Activated gamma-delta T cell treated with anti-CD3 and anti-CD28 coated beads, Interleukin-2, amount 50 U/mL, for 16 hours (primary cell): ENCODE results near the gene SECTM1.

Experiments
- DNase-seq: peaks from one replicate; pipeline ENCODE4 v3.0.0-alpha.2; 2020; ENCODE audit warnings: low read depth

The SECTM1 gene

DNA sequence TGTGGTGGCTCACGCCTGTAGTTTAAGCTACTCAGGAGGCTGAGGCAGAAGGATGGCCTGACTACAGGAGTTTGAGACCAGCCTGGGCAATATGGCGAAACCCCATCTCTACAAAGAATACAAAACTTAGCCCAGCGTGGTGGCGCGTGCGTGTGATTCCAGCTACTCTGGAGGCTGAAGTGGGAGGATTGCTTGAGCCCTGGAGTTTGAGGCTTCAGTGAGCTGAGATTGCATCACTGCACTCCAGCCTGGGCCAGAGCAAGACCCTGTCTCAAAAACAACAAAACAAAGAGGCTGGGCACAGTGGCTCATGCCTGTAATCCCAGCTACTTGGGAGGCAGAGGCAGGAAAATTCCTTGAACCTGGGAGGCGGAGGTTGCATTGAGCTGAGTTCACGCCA lies 53.0 kb downstream of the SECTM1 start:
- no peak for DNase-seq

DNA sequence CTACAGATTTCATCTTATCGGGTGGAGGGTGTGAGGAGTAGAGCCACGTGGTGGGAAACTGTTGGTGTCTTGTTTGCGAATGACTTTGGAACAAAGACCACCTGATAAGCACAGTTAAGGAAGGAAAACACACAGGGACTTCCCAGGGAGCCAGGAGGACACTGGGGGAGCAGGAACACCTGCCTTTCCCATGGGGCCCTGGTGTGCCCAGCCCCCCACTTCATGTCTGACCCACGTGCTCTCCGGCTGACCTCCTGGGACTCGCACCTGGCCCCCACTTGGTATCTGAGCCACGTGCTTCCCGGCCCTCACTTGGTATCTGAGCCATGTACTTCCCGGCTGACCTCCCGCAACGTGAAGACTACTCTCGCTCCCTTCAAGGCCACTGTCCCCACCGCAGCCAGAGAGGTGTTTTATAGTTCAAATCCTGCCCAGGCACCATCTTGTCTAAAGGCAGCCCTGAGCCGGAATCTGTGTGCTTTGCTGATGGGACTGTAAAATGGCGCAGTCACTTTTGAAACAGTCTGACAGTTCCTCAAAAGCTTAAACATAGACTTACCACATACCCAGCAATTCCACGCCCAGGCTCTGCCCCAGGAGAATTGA lies 54.7 kb downstream of the SECTM1 start:
- DNase-seq, result no peak

DNA sequence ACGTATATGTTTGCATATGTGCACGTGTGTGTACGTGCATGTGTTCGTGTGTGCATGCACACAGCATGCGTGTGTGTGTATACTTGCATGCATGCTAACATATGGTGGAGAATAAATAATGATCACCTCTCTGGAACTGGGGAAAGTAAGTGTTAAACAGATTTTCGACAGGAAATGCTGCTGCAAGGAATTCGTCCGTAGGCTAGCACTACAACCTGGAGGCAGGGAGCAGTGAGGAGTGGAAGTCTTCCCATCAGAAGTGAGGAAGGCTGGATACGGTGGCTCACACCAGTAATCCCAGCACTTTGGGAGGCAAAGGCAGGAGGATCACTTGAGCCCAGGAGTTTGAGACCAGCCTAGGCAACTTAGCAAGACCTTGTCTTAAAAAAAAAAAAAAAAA lies 55.3 kb downstream of the SECTM1 start:
- DNase-seq, result no peak

DNA sequence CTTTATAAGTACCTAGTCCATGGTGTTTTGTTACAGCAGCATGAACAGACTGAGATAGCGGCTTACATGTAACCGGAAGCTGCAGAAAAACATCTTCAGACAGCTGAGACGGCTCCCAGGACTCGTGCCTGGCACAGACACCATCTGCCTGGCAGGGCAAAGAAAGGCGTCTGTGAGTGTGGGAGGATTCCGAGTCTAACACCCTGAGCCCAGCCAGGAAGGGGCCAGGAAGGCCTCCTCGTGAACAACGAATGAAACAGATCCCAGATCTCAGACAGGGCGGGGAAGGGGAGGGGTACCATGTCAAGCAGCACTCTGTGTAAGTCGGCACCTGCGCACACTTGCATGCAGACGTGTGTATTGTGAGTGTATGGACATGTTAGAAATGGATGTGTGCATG lies 55.7 kb downstream of the SECTM1 start:
- DNase-seq, result no peak

DNA sequence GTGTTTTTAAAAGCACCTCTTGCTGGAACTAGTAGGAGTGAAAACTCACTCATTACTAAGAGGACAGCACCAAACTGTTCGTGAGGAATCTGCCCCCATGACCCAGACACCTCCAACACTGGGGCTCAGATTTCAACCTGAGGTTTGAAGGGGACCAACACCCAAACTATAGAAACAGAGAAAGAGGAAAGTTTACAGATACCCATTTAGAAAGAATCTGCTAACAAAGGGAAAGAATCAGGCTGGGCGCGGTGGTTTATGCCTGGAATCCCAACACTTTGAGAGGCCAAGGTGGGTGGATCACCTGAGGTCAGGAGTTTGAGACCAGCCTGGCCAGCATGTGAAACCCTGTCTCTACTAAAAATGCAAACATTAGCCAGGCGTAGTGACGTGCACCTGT lies 56.6 kb downstream of the SECTM1 start:
- no peak for DNase-seq

DNA sequence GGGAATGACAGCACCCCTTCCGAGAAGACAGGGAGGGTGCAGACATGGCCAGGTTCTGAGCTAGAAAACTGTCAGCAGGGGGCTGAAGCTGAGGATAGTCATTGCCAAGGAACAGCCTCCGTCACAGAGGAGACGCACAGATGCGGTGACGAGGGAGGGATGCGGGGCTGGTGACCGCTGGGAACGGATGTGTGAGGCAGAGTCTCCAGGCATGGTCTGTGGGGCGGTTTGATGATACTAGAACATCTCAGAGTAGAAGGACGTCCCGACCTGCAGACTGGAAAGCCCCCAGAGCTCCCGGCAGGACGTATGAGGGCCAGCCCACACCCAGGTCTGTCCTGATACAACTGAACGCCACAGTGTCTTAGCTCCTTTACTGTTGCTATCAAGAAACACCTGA lies 58.2 kb downstream of the SECTM1 start:
- no peak for DNase-seq

DNA sequence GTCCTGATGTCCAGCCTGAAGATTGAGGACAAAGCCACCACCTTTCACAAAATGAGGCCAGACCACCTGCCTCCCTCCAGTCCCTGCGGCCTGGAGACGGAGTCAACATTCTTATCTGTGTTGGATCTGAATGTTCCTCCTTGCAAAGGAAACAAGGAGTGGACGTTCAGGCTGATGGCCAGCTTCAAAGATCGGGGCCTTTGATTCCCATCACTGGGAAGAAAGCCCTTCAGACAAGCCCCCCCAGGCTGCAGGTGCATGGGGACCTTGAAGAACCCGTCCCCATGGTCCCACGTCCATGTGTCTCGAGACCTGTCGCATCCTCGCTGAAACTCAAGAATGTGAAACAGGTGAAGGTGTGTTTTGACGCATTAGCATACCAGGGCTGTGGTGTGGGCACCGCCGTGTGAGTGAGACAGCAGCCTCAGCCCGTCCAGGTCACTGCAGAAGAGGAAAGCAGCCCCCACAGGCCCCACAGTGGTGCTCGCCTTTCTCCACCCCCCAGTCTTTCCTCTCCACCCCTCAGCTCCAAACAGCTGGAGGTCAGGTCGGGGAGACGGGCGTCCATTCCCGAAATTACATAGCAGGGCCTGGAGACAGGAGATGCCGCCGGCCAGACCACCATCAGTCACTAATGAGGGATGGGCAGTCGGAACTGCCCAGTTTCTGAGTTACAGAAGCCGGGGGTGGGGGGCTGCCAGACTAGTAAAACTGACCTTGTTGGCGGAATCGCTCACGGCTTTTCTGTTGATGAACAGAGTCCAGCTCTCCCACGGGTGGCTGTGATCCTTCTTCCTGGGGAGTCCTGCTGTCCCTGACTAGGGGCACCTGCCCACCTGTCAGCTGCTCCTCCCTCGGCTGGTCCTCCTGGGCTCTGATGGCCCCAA lies 59.2 kb downstream of the SECTM1 start:
- DNase-seq, result no peak

DNA sequence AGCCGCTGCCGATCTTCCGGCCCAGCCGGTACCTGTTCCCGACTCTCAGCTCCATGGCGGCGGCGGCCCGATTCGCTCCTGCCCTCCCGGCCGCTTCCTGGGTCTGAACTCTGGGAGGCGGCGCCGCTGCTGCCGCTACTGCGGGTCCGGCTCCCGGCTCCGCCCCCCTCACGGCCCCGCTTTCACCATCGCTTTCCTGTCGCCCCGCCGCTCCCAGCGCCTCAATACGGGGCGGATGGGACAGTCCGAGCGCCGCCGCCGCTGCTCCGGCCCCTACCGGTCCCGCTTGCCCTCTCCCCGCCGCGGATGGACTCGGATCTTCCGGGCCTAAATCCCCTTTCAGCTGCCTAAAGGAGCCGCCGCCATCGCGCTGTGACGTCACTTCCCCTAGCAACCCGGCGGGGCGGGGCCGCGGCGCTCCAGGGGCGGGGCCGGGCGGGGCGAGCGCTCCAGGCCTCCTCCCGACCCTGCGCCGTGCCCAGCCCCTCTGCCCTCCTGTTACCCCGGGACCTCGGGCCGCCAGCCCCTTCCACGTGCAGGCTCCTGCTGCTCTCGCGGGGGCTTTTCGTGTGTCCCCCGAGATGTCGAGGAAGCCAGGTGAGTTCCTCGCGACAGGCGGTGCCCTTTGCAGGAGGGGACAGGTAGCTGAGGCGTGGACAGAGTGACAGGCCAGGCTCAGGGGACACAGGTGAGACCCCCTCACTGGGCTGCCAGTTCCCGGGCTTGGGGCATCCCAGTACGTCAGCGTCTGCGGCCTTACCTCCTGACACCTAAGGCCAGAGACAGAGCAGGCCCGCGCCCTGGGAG lies 60.0 kb downstream of the SECTM1 start, which contains the start of gene CSNK1D:
Gene CSNK1D, minus strand, starts transcription at position 374 of the 807 bp plus-strand sequence. Its CDS starts 319 bp downstream, at position 55.
- DNase-seq, result peak; percentile 84

DNA sequence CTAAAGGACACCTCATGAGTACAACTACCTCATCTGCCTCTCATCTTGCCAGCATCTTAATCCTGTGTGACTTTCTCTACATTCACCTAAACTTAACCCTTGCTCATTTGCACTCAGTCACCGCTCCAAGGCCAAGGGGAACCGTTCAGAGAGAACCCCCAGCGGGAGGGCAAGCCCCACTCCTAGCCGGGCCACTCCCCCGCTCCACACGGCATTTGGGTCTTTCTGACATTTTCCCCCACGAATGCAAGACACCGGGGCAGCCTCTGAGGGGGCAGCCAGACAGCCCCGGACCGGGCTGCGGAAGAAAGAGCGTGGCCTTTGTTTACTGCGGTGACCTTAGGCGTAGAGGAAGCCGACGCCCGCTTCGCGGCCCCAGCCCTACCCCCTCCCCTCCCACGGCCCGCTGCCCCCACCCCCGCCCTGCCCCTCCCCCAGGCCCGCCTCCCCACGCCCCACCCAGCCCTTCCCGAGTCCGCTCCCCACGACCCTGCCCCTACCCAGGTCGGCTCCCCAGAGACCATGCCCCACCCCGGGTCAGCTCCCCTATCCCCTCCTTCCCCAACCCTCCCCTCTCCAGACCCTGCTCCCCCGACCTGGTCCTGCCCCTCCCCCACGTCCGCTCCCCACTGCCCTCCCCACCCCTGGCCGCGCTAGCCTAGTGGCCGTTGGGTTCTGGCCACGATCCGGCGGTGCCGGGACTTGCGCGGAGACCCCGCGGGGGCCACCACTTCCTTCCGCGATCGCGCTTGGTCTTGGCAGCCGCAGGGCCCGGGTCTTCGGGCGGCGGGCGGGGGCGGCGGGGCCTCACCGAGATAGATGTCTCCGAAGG lies 60.9 kb downstream of the SECTM1 start:
- DNase-seq, result peak; percentile 28

DNA sequence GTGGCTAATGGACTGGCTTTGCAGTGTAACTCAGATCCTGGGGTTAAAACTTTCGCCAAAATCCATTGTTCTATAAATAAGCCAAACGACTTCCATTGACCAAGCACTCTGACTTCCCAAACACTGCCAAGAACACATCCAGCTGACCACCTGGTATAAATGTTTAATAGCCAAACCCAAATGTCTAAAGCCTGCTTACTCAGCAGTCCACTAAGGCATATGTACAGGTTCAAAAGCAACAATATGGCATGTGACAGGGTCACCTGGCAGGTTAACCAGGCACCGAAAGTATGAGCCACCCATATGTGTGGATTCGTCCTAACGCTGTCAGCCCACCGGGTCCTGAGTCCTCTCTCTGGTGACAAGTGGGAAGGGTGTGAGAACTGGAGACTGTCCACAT lies 62.2 kb downstream of the SECTM1 start:
- no peak for DNase-seq
